GM21367 (cell line): ENCODE results near the gene OSM.
"Not testable (repeated sequence)": the region's sequence is repeated elsewhere in the genome, so short reads cannot be mapped to it uniquely, and the experiment has no call there.

Source experiments
- ATAC-seq: cut with Tn5 transposase; IDR thresholded peaks from one replicate; pipeline ENCODE4 v1.9.1; 2021; ENCODE audit not compliant: unreplicated experiment

Gene OSM

GRCh38 chr22:30245985-30246813, 20.5 kb downstream of the OSM start, which contains the start of gene LIF:
Gene LIF, minus strand, starts transcription at chr22:30246759. Its CDS starts 64 bp downstream, at chr22:30246695.
- no peak for ATAC-seq

- ATAC-seq, result no peak
These were observed 21.3 kb downstream of the OSM start for GRCh38 chr22:30245181-30245984.

- no peak for ATAC-seq
These were observed 22.0 kb downstream of the OSM start for GRCh38 chr22:30244641-30245040.

GRCh38 chr22:30244066-30244465, 22.6 kb downstream of the OSM start:
- no peak for ATAC-seq

- ATAC-seq, result no peak
These were observed 23.0 kb downstream of the OSM start for GRCh38 chr22:30243661-30244060.

GRCh38 chr22:30241576-30242371, 24.9 kb downstream of the OSM start:
- no peak for ATAC-seq

- no peak for ATAC-seq
These were observed 25.9 kb downstream of the OSM start for GRCh38 chr22:30240541-30241417.

- ATAC-seq, result no peak
These were observed 26.9 kb downstream of the OSM start for GRCh38 chr22:30239488-30240405.

GRCh38 chr22:30238661-30239487, 27.8 kb downstream of the OSM start:
- no peak for ATAC-seq

- ATAC-seq, result no peak
These were observed 28.5 kb downstream of the OSM start for GRCh38 chr22:30238136-30238535.

GRCh38 chr22:30236875-30237274, 29.8 kb downstream of the OSM start:
- no peak for ATAC-seq

- no peak for ATAC-seq
These were observed 30.9 kb downstream of the OSM start for GRCh38 chr22:30235687-30236170.

GRCh38 chr22:30234786-30235470, 31.7 kb downstream of the OSM start:
- ATAC-seq, result no peak

GRCh38 chr22:30234325-30234724, 32.3 kb downstream of the OSM start:
- not testable (repeated sequence) for ATAC-seq

GRCh38 chr22:30233582-30233981, 33.1 kb downstream of the OSM start:
- ATAC-seq, result no peak

- no peak for ATAC-seq
These were observed 33.9 kb downstream of the OSM start for GRCh38 chr22:30232716-30233218.

- ATAC-seq, result no peak
These were observed 35.7 kb downstream of the OSM start for GRCh38 chr22:30230787-30231461.
